A172 (cell line): ENCODE measurements around the gene CUL1. TPM values are rescaled to one million over a fixed set of nuclear protein-coding genes. Genes with fewer than 3 reads are reported as not detected.

Experiments used
- DNase-seq: peaks from one replicate; pipeline ENCODE4 v3.0.0-alpha.2; 2015; ENCODE audit warnings: low spot score
- total RNA-seq: library from RNA; depleted of rRNA; stranded (reverse); fragments of >200 nt; shearing (Covaris generic); gene quantifications from 2 replicates; pipeline ENCODE4 v1.2.3, GENCODE V29; 2014

CUL1 gene
- total RNA-seq, 1 experiment from 2014 or later: 57.4 TPM

DNA sequence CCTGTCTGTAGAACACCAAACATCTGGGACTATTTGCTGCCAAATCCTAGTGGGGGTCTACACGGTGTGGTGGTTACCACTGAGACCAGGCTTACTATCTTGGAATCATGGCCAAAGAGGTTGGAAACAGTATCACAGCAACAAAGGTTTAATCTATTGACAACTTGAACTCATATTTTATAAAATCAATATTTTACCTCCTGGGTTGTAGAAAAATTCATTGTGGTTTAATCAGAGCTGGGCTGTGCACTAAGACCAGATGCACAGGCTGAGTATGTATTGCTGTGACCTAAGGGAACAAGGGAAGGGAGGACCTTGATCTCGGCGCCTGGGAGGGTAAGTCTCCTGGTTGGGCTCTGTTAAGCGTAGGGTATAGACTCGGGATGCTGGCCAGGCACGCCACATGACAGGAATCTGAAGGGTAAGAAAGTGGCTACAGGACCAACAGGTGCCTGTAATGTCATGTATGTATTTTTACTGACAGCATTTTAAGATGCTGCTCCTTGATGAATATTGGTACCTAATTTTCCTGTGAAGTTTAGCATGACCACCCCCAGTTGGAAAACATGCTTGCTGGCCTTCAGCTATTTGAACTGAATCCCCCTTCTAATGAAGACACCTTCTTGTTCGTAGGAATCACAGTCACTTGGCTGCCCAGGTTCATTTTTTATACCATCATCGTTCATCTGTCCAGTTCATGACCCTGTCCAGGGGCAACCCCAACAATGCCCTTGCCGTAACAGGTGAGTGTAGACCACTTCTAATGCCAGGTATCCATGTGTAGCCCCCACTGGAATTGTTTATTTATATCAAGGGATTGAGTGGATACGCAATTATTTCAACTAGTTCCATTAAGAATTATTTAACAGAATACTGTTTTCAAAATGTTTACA lies 105.9 kb downstream of the CUL1 start:
- no peak for DNase-seq

DNA sequence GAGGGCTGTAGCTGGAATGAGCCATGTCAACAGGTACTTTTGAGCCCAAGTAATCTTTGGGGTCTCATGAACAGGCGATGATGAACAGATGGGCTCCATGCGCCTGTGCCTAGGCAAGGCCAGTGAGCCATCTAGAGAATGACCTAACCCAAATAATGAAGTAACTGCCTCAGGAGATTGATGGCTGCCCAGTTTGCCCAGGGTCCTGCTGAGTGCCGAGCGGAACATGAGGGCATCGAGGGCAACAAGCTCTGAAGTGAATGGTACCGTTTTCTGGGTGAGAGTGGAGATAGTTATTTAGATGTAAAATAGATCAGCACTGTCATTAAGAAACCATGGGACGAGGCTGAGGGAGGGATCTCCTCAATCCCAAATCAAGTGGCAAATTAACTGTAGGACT lies 107.5 kb downstream of the CUL1 start:
- no peak for DNase-seq

DNA sequence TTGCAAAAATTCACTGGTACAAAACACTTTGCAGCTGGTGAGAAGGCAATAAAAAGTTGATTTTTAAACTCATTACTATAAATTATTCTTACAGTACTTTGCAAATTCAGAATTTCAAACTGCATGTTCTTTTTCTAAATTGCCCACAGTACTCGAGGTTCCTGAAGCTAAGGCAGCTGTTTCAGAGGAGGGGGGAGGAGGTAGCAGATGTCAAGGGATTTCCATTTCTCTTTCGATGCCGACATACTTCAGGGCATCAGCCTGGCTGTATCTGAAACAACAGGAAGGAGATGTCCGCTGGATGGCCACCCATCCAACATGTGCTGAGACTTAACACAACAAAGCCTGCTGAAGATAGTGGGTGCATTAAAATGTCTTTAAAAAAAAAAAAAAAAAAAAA lies 108.7 kb downstream of the CUL1 start:
- no peak for DNase-seq

DNA sequence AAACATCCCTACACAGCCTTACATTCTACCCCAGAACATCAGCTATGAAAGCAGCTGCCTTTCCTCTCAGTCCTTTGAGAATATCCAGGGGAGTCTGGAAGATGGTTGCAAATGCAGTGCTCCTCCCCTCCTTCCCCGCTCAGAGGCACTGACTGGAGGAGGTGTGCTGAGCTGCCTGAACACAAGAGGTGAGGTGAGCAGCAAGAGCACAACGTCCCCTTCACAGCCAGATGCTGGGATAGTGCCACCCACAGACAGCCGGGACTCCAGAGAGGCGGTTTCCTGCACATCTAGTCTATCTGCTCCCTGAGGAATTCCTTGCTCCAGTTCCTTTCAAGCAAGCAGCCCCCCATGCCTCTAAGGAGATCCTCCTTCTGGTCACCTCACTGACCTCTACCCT lies 111.2 kb downstream of the CUL1 start:
- DNase-seq: no peak

DNA sequence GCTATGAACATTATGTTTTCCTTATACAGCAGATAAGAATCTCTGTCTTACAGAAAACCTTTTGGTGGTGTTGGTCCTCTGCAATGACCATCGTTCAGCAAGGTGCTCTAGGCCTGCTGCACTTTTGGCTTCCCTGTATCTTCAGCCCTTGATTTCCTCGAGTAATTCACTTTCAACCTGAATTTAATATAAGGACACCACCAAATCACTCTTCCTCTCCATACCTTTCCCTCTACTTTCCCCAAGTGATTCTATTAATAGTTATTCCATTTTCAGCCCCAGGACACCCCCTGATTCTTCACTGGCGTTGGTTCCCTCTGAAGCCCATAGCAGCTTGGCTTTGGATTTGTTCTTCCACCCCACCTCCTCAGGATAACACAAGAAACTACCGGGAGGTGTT lies 113.2 kb downstream of the CUL1 start:
- DNase-seq: no peak

GRCh38 chr7:148813890-148814289 lies 115.2 kb downstream of the CUL1 start:
- DNase-seq: no peak

DNA sequence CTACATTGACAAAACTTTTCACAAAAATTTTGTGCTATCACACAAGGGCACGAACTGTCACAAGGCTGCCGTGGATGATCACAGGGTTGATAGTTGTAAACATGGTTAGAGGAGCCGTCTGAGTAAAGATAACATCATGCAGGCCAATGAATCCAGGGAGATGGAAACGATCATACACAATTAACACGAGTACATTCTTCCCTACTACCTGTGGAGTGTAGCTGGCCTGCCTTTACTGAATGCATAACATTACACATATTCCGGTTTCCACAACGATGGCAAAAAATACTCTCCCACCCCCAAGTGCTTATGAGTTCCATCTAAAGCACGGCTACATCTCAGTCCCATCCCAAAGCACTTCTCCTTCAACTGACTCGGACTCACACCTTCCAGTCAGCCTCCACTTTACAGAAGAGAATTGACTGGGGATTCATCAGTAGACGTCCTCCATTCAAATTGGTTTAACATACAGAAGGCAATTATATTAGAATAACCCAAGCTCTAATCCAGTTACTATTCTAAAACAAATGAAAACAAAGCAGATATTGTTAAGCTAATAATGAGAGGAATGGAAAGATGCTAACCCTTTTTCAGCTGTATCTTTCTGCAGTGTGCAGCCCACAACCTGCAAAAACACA lies 116.3 kb downstream of the CUL1 start:
- no peak for DNase-seq

DNA sequence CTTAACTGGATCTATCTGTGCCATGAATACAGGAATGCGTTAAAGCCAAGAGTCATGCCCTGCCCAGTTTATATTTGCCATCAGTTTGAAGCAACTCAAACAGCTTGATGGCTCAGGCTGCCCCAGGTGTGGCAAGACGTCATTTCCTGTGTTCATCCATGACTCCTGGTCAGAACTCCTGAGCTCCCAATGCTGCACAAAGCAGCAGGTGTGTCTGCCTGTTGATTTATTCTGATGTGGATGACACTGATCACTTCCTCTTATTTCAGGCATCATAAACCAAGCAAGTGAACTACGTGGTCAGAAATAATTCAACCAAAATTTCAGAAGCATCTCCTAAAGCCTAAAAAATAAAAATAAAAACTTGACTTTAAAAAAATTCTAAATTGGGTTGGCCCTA lies 116.9 kb downstream of the CUL1 start:
- no peak for DNase-seq

DNA sequence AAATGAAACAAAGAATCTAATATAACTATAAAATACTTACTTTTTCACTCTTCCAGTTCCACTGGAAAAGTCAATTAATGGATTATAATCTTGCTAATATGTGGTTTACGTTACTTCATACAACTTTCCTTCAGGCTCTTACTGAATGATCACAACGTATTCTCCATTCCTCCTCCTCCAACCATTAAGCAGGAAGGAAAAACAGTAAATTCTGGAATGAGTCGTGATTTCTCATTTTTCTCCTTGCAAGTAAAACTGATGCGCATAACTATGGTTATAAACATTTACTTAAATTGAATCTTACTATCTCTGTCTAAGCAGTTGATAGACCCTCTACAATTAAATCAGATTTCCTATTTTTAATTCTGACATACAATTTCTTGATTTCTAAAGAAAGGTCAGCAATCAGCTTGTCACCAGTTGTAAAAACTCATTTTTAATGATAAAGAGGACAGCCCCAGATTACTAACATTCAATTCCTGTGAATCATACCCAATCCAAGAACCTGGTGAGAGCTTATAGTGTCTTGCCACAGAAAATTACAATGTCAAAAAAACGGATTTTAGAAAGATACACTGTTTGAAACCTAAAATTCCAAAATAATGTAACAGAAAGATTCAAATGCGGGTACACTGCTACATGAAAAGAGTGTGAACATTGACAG lies 121.1 kb downstream of the CUL1 start:
- DNase-seq: peak; percentile 31

DNA sequence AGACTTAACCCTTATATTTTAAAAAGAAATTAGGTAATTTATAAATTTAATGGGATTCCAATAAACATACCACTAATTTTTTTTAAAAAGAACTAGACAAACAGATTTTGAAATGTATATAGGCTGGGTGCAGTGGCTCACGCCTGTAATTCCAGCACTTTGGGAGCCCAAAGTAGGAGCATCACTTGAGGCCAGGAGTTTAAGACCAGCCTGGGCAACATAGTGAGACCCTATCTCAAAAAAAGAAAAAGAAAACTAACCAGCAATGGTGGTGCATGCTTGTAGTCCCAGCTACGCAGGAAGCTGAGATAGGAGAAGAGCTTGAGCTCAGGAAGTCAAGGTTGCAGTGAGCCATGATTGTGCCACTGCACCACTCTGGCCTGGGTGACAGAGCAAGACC lies 122.7 kb downstream of the CUL1 start:
- no peak for DNase-seq

DNA sequence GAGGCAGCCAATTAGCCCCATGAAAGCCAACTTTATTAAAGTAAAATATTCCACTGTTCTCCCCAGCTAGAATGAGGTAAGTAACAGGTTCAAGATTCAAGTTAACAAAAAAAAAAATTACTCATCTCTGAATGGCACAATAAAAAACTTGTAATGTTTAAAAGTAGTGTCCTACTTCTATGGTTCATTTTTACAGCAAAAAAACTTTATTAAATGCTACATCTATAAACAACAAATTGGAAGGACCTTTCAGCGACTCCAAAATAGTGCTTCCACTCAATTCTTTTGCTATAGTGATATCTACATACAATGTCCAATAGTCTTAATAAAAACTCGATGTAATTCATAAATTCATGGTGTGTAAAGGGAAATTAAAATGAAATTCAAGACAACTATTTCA lies 126.2 kb downstream of the CUL1 start:
- no peak for DNase-seq

- no peak for DNase-seq
Observed at GRCh38 chr7:148825338-148825737, 126.6 kb downstream of the CUL1 start.

- DNase-seq: no peak
Observed at GRCh38 chr7:148828965-148829364, 130.3 kb downstream of the CUL1 start.

GRCh38 chr7:148830897-148831692 lies 132.4 kb downstream of the CUL1 start:
- no peak for DNase-seq

DNA sequence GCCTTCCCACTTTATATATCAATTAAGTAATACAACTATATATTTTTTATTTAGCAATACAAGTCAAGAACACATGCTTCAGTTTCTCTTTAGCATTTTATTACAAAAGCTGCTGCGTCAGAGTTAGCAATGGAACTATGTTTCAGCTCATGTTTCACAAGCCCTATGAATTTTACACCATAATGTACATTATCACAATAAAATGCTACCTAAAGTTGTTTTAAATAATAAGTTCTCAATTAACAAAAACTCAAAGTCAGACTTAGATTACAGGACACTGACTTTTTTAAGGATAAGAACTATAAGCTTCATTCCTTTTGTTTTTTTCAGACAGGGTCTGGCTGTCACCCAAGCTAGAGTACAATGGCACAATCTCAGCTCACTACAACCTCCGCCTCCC lies 133.1 kb downstream of the CUL1 start:
- DNase-seq: no peak

- no peak for DNase-seq
Observed at GRCh38 chr7:148834605-148835004, 135.9 kb downstream of the CUL1 start.

- no peak for DNase-seq
Observed at GRCh38 chr7:148835854-148836253, 137.2 kb downstream of the CUL1 start.

GRCh38 chr7:148838905-148839304 lies 140.2 kb downstream of the CUL1 start:
- no peak for DNase-seq

- DNase-seq: no peak
Observed at GRCh38 chr7:148847815-148848734, 149.4 kb downstream of the CUL1 start.

DNA sequence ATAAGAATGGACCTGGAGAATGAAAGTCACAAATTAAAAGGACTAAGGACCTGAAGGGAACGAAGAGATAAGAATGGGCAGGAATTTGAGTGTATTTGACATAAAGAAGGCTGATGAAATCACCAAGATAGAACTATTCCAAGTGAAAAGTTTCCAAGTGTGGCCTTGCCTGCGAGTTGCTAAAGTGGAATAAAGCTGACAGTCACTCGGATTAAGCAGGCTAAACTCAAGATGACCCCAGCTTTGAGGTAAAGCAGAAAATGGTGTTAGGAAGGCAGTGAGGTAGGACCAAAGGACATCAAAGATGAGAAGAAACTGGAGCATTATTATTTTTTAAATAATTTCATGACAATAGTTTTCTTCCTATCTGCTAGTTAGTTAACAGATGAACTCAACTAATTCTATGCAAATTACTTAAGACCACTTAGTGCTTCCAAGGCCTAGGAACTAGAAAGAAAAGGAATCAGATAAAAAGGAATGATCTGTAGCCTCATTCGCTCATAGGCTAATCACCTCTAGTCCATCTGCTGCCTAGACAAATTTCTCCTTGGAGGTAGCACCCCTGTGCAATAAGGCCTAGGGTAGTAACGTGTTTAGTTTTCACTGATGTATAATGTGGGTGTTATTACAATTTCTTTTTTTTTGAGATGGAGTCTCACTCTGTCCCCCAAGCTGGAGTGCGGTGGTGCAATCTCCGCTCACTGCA lies 150.8 kb downstream of the CUL1 start:
- no peak for DNase-seq
